Left colon (tissue), 2 donors: ENCODE measurements around the gene GLUD1. TPM values are rescaled to one million over a fixed set of nuclear protein-coding genes. Genes with fewer than 3 reads are reported as not detected.
"Not testable (repeated sequence)": the region's sequence is repeated elsewhere in the genome, so short reads cannot be mapped to it uniquely, and the experiment has no call there.

ENCODE experiments used
- ATAC-seq: fragments of 200-7000 bp; cut with Tn5 transposase; one replicate; pipeline ENCODE4 v1.9.1; 2020; ENCODE audit warnings: mild to moderate bottlenecking, moderate library complexity
- DNase-seq, 2 donors: peaks; one replicate each; pipeline ENCODE4 v3.0.0-alpha.2; 2020
- intact Hi-C, 2 donors: fragments of 100-400 bp; cut with DNase I in 1 of 2; cut with micrococcal nuclease in 1 of 2; formaldehyde crosslinking; loops; one replicate each; pipeline versions ENCODE4 v1.11.2 to v1.14.0; 2022; cut with DNase I, micrococcal nuclease
- long read RNA-seq: library from polyadenylated mRNA; unstranded; transcript quantifications from one replicate; pipeline ENCODE4 v2.0.0, GENCODE V29; 2021
- total RNA-seq, 2 donors: library from RNA; stranded (reverse); fragmentation: NEBNext Ultra II Directional; extraction: Animal tissue kit (Norgen Biotek cat#: 25700); gene quantifications; one replicate each; pipeline ENCODE4 v1.2.1, GENCODE V29; 2021
- donor health status: DM: no; HTN: no; CAD: no.
- donor health status: DM: yes; HTN: yes; CAD: no.

GLUD1 gene
- 100 to 1,000 TPM; 128 to 185 TPM for total RNA-seq
- long read RNA-seq, transcript GLUD1-201 (13 exons, 3,039 nt), result major isoform, 297 of 337 reads
- long read RNA-seq, partial matches to known transcripts, result 23 of 337 reads
- long read RNA-seq, other reads (novel, unspliced or antisense), result 17 of 337 reads

DNA sequence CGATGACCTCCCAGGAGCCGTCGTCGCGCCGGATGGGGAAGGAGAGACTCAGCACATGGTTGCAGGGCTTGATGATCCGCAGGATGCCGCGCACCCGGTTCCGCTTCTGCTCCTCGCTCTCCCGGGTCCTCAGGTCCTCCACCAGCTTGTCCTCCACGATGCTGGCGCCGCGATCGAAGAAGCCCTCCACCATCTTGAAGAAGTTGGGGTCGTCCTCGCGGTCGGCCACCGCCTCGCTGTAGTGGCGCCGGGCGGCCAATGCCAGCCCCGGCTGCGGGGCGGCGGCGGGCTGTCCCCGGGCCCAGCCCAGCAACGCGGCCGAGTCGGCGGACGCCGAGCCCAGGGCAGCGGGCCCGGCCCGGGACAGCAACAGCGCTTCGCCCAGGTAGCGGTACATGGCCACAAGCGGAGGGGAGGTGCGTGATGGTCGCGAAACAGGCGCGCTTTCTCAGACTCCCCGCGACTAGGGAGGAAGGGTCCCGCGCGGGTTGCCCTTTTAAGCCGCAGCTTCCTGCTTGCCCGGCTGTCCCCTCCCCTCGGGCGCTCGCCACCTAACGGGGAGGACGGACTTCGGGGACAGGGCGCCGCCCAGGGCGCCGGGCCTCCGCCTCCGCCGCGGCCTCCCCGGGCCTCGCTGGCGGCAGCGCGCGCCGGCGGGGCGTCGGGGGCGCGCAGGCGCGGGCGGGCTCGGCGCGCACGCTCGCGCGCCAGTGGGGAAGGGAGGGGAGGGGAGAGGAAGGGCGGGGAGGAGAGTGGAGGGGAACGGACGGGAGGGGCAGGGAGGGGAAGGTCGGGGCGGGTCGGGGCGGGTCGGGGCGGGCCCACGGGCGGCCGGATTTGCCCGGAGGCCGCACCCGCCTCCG lies at the start of gene GLUD1, which contains the start of gene SHLD2:
Gene GLUD1 (minus strand): TSS at position 471 of the 863 bp plus-strand sequence. CDS start 74 bp downstream, at position 397.
Gene SHLD2 (plus strand): TSS at position 834 of the 863 bp plus-strand sequence. CDS start 56,149 bp downstream, outside the sequence.
- ATAC-seq (peak; percentile 66), DNase-seq (peak; percentile 94)
- intact Hi-C loops, result no loop called here

GRCh38 chr10:87143109-87143418 lies 48.4 kb upstream of the GLUD1 start:
- intact Hi-C loops, ATAC-seq, DNase-seq: not testable (repeated sequence)

DNA sequence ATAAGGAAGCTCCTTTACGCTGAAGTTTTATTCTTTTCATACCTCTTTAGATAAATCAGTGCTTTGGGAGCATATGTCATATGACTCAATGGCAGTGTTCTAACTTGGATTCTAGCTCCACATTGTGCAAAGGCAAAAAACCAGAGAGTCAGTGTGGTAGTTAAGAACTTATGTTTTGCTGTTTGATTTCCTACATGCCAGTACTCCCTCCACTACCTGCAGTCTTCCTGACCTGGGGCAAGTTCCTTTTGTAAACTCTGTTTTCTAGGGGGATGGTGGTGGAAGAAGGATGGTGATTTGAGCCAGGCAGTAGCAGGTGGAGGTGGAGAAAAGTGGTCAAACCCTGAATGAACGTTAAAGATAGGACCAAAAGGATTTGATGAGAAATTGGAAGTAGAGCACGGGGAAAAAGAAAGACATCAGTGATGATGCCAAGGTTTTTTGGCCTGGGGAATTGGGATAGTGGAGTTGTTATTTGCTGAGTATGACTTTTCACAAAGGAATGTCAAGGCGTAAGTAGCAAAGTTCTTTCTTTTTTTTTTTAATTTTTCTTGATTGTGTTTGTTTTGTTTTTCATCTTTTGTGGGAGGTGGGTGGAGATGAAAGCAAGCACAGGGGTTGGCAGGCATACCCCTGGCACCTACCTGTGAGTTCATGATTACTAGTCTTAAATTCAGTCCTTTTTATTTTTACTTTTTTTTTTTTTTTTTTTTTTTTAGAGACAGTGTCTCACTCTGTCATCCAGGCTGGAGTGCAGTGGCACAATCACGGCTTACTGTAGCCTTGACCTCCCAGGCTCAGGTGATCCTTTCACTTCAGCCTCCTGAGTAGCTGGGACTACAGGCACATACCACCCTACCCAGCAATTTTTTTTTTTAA lies 47.8 kb upstream of the GLUD1 start:
- ATAC-seq, DNase-seq, intact Hi-C loops: not testable (repeated sequence)

GRCh38 chr10:87137478-87137877 lies 42.8 kb upstream of the GLUD1 start:
- DNase-seq, intact Hi-C loops, ATAC-seq: not testable (repeated sequence)

DNA sequence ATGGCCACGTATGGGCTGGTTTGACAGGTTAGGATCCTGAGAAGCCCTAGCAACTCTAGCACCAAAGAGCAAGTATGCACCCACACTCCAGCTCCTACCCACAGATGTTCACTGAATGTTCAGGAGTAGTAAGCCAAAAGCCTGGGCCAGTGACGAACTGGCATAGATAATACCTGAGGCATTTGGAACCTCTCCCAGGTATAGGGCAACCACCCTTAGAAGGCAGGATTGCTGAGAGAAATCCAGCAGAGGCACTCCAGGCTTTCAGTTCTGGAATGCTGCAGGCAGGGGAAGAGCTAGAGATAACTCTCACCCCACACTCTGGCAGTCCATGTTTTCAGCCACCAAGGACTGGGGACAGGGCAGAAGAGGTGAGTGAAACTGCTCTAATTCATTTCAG lies 39.8 kb upstream of the GLUD1 start:
- intact Hi-C loops, DNase-seq: not testable (repeated sequence)
- peak; percentile 9 for ATAC-seq

DNA sequence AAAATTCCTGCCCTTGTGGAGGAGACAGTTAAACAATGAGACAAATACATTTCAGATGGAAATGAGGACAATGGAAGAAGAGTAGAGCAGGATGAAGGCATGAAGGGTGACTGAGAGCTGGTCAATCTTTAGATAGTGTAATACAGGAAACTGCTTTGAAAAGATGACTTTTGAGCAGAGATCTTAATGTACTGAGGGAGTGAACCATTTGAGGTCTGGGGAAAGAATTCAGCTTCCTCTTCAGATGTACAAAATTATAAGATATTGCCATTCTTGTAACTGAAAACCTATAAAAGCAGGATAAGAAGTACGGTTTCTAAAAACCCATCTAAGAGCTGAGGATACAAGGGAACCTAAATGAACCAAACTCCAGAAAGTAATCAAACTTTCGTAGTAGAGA lies 39.3 kb upstream of the GLUD1 start:
- DNase-seq, ATAC-seq, intact Hi-C loops: not testable (repeated sequence)

DNA sequence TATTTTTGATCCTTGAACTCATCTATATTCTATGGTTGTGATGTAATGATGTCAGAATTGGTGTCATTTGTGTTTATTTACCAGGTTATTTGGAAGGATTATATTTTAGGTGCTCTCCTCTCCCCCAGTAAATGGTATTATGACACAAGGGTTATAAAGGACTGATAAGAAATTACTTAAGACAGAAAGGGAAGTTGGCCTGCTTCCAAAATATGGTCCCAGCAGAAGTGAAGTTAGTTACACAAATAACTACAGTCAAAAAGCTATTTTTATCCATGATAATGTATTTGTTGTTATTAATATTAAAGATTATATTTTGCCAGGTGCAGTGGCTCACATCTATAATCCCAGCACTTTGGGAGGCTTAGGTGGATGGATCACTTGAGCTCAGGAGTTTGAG lies 37.5 kb upstream of the GLUD1 start:
- peak; percentile 29 for ATAC-seq
- DNase-seq, intact Hi-C loops: not testable (repeated sequence)

GRCh38 chr10:87127607-87128156 lies 33.0 kb upstream of the GLUD1 start:
- intact Hi-C loops, DNase-seq: not testable (repeated sequence)
- peak; percentile 64 for ATAC-seq

- peak; percentile 75 for ATAC-seq
- intact Hi-C loops, result not testable (repeated sequence)
These were observed 32.4 kb upstream of the GLUD1 start for GRCh38 chr10:87127048-87127447.

GRCh38 chr10:87123351-87123750 lies 28.7 kb upstream of the GLUD1 start:
- ATAC-seq, intact Hi-C loops, DNase-seq: not testable (repeated sequence)

More at GRCh38 chr10:87127048-87127447, 32.4 kb upstream of the GLUD1 start:
- not testable (repeated sequence) for DNase-seq

- DNase-seq, intact Hi-C loops, ATAC-seq: not testable (repeated sequence)
These were observed 24.4 kb upstream of the GLUD1 start for GRCh38 chr10:87119029-87119428.

GRCh38 chr10:87118122-87118521 lies 23.5 kb upstream of the GLUD1 start:
- DNase-seq, intact Hi-C loops, ATAC-seq: not testable (repeated sequence)

GRCh38 chr10:87105446-87106124 lies 10.9 kb upstream of the GLUD1 start:
- DNase-seq, result no peak
- peak; percentile 67 for ATAC-seq
- intact Hi-C loops, result no loop called here

DNA sequence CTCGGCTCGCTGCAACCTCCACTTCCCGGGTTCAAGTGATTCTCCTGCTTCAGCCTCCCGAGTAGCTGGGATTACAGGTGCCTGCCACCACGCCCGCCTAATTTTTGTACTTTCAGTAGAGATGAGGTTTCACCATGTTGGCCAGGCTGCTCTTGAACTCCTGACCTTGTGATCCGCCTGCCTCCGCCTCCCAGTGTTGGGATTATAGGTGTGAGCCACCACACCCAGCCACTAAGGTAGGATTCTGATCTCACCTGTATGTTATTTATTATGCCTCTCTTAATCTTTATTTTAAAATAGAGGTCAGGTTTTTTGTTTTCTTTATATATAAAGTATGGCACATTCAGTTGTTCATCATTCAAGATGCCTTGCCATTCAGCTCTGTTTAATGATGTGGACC lies 10.1 kb upstream of the GLUD1 start:
- intact Hi-C loops, result not testable (repeated sequence)

GRCh38 chr10:87101996-87102395 lies 7.4 kb upstream of the GLUD1 start:
- ATAC-seq (no peak), DNase-seq (no peak)
- intact Hi-C loops, result no loop called here

More for the DNA sequence above, 10.1 kb upstream of the GLUD1 start:
- ATAC-seq, result peak; percentile 77
- DNase-seq, result not testable (repeated sequence)

DNA sequence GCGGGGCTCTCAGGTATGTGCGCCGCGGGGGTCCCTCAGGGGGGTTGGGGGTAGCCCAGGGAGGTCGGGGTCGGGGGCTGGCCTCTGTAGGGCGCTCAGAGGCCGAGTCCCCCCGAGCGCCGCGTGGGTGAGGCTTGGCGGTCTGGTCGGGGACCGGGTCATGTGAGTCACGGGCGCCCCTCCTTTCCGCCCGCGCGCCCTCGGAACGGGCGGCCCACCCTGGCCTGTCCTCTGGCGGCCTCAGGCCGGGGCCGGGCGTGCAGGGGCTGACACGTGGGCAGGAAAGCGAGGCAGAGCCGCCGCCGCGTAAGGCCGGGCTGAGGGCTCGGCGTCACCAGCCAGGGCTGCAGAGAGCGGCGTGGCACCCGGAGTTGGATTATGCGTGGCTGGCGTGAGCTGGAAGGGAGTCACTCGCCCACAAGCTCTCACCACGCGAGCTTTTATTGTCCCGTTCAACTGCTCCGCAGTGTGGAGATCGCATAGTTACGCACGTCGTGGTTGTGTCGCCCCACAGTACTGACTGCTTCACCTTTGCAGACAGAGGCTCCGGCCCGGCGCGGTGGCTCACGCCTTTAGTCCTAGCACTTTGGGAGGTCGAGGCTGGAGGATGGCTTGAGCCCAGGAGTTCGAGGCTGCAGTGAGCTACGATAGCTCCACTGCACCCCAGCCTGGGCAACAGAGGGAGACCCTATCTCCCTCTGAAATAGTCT lies 748 bp upstream of the GLUD1 start:
- ATAC-seq (peak; percentile 64), DNase-seq (peak; percentile 81 to 83)
- intact Hi-C loops, result no loop called here

- ATAC-seq, result peak; percentile 33
- peak; percentile 74 to 78 for DNase-seq
- intact Hi-C loops, result no loop called here
These were observed 841 bp downstream of the GLUD1 start for GRCh38 chr10:87093632-87094372.
